ENCODE measurements around the gene MECP2.
A peak's percentile ranks its signal among the peaks of the same experiment; 100 is the strongest.

MECP2 gene

GRCh38 chrX:154059231-154059630, 38.3 kb downstream of the MECP2 start:
- FAIRE-seq, result peak; percentile 49

DNA sequence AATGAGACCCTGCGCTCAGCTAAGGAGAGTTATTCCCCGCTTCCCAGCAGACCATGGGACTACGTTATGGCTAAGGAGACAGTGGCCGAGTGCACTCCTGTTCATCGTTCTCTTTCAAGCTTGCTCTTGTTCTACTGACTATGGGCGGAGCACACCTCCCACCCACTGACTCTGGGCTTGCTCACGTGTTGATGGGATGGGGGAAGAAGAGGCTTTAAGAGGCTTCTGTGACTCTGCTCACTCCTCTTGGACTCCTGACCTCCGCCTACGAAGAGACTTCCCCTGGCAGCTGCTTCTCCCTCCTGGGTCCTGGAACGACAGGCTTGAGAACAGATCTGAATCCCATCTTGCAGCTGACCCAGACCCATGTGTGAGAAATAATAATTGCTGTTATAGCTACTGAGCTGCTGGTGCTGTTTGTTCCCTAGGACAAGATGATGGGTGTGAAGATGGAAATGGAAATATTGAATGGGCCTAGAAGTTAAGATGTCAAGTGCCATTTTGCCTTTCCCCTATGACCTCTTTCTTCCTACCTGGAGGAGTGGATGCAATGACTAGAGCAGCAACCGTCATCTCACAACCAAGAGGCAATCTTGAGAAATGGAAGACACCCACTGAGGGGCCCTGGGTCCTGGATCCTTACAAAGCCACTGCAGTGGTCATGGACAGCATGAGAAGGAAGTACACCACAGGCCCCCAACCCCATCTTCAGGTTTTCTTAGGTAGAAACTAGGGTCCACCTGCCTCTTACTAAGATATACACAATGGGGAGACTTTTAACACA, 39.1 kb downstream of the MECP2 start:
- FAIRE-seq, result no peak

- FAIRE-seq, result no peak
Measured at GRCh38 chrX:154057791-154058190, 39.7 kb downstream of the MECP2 start.

DNA sequence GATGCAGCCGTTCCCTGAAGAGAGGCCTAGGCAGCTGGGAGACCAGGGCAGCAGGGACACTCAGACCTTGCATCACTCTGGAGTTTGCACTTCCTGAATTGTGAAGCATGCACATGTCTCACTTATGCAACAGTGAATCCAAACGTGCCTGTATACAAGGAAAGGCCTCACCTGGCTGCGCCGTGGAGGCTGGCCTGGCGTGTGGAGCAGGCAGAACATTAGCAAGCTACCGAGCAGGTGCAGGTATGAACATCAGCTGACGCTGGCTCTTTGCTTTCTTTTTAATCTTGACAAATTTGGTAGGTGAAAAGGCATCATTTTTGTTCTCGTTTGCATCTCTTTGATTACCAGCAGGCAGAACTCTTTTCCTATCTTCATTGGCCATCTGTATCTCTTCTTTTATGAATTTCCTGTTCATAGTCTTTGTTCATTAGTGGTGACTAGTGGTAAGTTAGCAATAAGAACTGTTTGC, 40.7 kb downstream of the MECP2 start:
- FAIRE-seq, result no peak

DNA sequence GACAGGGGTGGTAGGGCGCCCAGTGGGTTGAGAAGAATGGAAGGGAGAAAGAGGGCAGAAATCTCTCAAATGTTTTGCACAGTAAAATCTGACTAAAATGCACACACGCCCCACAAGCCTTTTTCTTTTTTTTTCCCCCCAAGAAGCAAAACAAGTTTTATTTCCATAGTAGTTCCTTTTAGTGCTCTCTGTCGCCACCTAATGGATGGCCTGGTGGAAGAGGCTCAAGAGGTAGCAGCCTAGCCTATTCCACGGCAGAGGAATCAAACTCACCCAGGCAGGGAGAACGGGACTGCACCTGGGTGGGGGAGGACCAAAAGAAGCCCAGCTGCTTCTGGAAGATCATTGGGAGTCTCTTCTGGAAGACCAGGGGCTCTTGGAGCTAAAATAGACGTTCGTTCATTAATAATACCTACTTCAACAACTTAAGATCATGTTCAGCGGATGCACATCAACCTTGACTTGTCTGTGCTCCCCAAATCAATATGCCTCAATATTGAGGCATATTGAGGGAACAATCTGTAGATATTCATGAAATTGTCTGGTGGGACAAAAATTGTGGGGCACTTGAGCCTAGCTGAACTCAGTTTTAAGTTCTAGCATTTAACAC, 46.2 kb downstream of the MECP2 start:
- FAIRE-seq, result no peak

DNA sequence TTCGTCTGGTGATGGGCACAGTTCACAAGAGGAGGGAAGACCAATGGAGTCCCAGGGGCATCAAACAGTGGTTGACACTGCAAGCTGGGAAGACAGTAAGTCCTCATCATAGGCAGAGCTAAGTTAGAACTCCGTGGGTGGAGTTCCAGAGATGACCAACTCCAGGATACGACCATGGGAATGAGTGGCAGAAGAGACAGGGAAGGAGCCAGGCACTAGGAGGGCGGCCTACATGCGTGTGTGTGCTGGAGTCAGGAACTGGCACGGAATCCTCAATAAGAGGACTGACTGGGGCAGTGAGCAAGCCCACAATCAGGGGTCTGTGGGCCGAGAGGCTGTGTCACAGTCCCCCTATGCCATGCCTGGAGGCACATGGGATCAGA, 47.4 kb downstream of the MECP2 start:
- no peak for FAIRE-seq

GRCh38 chrX:154049209-154050112, 48.1 kb downstream of the MECP2 start:
- FAIRE-seq, result no peak

- FAIRE-seq, result no peak
Measured at GRCh38 chrX:154048398-154048797, 49.1 kb downstream of the MECP2 start.

DNA sequence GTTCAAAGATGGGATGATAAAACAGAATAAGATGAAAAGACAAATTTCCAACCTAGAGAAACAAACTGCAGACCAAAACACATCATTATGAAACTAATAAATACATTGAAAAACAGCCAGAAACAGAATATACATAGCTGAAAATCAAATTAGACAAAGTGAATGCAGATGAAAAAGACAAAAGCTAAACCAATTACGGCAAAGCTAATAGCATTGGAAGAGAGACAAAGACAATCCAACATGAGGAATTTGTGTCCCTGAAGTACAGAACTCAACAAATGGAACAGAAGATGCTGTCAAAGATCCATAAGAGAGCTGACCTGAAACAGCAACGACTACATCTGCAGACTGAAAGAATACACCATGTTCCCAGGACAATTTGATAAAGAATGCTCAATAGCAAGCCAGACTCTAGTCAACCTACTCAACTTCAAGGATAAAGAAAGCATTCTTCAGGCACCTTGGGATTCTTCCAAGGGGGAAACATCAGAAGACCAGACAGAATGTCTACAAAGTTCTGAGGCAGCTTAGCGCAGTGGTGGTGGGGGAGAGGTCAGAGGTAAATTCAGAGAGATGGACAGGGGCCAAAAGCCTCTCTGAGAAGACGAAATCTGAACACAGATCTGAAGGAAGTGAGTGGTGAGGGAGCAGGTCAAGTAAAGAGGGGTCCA, 50.4 kb downstream of the MECP2 start:
- peak; percentile 55 for FAIRE-seq

DNA sequence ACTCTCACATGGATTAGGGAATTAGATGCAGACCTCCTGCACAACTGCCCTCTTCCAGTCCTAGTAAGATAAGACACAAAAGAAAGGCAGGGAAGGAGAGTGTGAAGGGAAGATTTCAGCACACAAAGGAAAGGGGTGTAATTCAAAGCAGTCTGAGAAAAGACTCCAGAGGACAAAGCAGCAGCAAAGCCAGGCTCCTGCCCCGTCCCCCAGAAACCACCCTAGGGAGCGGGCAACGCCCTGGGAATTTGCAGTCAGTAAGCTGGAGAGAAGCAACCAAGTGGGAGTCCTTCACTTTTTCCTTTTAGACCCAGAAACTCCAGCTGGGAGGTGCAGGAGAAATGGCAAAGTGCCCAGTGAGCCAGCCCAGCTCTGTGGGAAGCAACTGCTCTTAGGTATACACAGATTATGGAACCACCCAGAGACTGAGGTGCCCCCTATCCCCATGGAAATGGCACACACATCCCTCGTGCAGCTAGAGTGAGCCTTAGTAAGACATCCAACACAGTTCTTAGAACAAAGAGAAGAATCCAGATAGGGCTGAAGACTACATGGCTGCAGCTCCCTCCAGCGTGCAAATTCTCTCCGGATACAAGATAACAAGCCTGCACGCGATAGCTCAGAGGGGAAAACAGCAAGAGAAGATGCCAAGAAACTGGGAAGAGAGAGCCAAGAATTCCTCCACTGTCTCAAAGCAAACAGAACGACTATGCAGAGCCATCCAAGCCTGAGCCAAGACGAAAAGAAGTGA, 51.3 kb downstream of the MECP2 start:
- no peak for FAIRE-seq

DNA sequence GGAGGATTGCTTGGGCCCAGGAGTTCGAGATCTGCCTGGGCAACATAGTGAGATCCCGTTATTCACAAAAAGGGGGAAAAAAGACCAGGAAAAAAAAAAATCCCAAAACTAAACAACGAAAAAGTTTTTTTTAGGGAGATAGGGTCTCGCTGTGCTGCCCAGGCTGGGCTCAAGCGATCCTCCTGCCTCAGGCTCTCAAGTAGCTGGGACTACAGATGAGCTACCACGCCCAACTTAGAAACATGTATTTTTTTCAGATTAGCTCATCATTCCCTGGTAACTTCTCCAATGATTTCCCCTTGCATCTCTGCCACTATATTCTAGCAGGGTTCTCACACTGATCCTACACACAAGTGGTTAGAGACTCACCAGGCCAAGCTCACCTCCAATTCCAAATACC, 53.4 kb downstream of the MECP2 start:
- no peak for FAIRE-seq

DNA sequence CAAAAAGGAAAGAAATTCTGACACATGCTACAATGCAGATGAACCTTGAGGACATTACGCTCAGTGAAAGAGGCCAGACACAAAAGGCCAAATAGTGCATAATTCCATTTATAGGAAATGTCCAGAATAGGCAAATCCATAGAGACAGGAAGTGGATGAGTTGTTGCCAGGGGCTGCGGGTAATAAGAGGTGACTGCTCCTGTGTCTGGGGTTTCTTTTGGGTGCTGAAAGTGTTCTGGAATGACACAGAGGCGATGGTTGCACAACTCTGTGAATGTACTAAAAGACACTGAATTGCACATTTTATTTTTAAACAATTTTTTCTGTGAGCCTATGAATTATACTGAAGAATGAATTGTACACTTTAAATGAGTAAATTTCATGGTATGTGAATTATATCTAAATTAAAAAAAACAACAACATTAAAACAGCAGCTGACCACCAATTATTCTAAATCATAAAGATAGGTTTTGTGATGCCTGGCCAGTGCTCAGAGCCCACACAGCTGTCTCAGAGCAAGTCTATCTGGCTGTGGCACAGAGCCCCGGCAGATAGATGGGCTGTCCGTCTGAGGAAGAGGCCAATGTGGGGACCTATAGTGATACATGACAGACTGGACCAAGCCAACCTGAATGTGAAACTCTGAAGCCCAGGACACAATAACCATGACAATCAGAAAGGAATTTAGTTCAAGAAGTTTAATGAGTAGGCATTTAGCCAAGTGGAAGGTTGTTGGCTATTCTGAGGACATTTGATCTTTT, 54.3 kb downstream of the MECP2 start:
- no peak for FAIRE-seq

GRCh38 chrX:154040863-154041262, 56.7 kb downstream of the MECP2 start:
- no peak for FAIRE-seq

- FAIRE-seq, result no peak
Measured at GRCh38 chrX:154040307-154040756, 57.2 kb downstream of the MECP2 start.

GRCh38 chrX:154039577-154039976, 57.9 kb downstream of the MECP2 start:
- no peak for FAIRE-seq

DNA sequence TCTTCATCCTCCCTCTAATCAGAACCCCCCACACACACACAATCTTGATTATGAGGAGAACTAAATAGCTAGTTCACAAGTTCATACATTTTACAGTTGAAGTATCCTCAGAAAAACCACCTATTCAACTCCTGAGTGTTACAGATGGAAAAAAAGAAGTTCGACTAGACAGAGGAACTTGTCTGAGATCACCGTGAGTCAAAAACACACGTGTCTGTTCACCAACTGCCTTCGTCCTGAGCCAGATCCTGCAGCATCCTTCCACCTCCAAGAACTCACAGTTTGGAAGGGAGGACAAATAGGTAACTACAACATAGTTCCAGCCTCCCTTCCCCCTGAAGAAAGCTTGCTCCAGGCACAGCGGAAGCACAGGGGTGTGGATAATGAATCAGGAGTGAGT, 58.9 kb downstream of the MECP2 start:
- no peak for FAIRE-seq

DNA sequence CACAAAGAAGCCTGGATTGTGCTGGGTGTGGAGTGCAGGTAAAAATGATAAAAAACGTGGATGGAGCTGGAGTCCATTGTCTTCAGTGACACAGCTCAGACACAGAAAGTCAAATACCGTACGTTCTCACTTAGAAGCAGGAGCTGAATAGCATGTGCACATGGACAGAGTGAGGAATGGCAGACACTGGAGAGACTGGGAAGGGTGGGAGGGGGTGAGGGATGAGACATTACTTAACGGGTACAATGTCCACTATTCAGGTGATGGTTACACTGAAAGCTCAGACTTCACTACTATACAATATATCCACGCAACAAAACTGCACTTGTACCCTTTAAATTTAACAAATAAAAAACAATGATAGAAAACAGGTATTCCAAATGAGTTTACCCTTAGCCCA, 59.8 kb downstream of the MECP2 start:
- no peak for FAIRE-seq

DNA sequence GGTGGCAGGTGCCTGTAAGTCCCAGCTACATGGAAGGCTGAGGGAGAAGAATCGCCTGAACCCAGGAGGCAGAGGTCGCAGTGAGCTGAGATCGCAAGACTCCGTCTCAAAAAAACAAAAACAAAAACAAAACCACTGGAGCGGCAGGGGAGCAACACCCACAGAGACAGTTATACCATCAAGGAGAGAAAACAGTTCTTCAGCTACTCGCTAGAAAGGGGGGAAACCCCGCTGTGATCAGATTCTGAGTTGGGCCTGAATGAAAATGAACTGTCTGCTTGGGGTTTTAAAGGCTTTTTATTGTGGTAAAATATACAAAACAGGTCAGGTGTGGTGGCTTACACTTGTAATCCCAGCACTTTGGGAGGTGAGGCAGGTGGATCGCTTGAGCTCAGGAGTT, 61.0 kb downstream of the MECP2 start:
- no peak for FAIRE-seq

GRCh38 chrX:154033848-154034247, 63.7 kb downstream of the MECP2 start:
- no peak for FAIRE-seq

GRCh38 chrX:154032653-154033052, 64.9 kb downstream of the MECP2 start:
- FAIRE-seq, result no peak

GRCh38 chrX:154032160-154032559, 65.4 kb downstream of the MECP2 start:
- FAIRE-seq, result no peak

All from colon (tissue), 2 donors.